Measurements from ENCODE around the gene NXPH4.

The NXPH4 gene

GRCh38 chr12:57215065-57215464, 1.5 kb upstream of the NXPH4 start:
- no peak for TF ChIP-seq CTCF (conservative IDR thresholded peaks at IDR 0.05)
- no peak overlapping the region for H3K27ac ChIP-seq

- no peak overlapping the region; the same call in 1 of the 2 replicates for H3K27ac ChIP-seq
Measured at GRCh38 chr12:57215668-57216013, 953 bp upstream of the NXPH4 start.

DNA sequence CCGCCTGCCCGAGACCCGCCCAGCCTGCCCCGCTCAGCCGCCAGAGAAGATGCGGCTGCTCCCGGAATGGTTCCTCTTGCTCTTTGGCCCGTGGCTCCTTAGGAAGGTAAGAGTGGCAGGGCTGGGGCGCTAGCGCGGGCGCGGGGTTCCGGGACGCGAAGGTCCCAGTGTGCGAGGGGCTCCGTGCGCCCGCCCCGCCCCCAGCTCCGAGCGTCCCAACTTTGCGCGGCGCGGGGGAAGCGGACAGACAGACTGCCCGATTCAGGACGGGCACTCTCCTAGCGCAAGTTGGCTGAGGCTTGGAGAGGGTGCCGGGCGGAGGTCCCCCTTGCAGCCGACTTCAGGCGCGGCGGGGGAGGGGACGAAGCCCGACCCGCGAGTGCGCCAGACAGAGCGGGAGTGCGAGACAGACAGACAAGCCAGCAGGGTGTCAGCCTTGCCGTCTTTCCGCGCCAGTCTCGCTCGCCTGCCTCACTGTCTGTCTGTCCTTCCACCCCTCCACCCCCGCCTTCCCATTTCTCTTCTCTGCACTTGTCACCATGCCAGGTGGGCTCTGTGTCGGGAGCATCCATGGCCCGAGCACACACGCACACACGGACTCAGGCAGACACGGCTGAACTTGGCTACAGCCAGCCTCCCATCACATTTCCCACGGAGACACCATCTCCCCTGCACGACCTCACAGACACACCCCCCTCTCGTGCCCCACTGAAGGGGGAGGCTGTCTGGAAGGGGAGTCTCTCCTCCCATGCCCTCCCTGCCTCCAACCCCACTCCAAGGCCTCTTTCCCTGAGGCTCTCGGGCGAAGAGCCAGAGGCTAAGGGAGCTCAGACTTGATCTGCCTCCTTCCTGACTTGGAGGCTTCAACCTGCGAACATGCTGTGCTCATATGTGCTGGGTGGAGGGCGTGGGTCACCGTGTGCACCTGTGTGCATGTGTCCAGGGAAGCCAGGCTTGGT, 606 bp downstream of the NXPH4 start:
- TF ChIP-seq CTCF (conservative IDR thresholded peaks at IDR 0.05) = 0 out of 2 replicates have a peak, but pooled peaks have one; percentile 0
- peak overlapping the region; percentile 63 for H3K27ac ChIP-seq

More at GRCh38 chr12:57215668-57216013, 953 bp upstream of the NXPH4 start:
- no peak for TF ChIP-seq CTCF (conservative IDR thresholded peaks at IDR 0.05)

DNA sequence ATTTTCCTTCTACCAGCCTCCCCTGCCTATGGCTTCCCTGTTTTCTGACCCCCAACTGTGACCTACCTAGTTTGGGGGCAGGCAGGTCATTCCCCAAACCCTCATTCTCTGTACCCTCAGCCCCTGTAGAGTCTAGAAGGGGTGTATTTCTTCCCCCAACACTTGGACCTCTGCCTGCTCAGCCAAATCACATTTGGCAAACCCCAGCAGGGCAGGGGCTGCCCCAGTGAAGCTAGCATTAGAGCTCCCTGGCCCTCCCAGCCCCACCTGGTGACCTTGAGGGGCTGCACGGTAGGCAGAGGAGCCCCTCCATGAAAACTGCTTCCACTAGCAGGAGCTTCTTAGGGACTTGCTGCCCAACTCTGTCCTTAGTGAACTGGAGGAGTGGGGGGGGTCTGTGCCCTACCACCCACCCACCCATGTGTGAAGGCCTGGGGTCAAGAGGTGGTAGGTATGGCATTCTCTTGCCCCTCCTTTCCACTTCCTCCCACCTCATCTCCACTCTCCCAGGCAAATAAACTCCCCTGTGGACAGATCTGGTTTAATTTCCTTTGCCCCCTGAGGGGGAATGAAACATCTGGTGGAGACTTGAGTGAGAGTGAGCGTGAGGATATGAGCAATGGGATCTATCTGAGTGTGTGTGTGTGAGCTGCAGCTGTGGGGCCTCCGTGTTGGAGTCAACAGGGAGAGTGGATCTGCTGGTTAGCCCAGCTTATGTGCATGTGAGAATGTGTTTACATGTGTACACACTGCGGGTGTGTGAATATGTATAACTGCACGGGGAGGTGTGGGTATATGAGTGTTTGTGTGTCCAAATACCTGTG, 1.6 kb downstream of the NXPH4 start:
- no peak for TF ChIP-seq CTCF (conservative IDR thresholded peaks at IDR 0.05)

DNA sequence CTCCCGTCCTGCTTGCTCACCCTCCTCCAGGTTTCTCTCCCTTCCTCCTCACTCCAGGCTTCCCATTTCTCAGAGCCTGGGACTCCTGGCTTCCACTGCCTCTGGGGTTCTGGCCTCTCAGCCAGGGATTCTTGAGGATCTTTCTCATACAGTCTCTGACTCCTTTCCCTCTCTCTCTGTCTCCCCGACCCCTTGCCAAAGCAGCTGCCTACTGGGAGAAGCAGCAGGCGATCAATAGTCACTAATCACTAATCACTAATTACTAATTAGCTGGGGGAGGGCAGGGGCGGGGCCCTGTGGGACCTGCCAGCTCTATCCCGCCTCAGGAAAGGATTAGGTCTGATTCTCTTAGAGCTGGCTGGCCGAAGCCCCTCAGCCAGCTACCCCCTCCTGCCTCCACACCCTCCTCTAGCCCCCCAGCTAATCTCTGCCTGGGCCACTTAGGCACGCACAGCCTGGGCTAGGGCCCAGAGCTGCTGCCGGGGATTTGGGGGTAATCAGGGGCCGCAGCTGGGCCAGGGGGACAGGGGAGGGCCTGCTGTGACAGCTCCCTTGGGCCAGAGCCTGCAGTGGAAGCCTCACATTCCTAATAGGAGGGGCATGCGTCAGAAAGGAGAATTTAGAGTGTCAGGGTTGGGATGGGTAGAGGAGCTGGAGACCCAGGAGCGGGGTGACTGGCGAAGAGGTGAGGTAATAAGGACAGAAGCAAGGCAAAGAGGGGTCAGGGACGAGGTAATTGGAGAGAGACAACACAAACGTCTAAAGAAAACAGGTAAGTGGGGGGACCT, 2.8 kb downstream of the NXPH4 start:
- peak overlapping the region; percentile 63 for H3K27ac ChIP-seq
- no peak for TF ChIP-seq CTCF (conservative IDR thresholded peaks at IDR 0.05)

More for the DNA sequence above, 1.6 kb downstream of the NXPH4 start:
- H3K27ac ChIP-seq = peak overlapping the region; percentile 63

DNA sequence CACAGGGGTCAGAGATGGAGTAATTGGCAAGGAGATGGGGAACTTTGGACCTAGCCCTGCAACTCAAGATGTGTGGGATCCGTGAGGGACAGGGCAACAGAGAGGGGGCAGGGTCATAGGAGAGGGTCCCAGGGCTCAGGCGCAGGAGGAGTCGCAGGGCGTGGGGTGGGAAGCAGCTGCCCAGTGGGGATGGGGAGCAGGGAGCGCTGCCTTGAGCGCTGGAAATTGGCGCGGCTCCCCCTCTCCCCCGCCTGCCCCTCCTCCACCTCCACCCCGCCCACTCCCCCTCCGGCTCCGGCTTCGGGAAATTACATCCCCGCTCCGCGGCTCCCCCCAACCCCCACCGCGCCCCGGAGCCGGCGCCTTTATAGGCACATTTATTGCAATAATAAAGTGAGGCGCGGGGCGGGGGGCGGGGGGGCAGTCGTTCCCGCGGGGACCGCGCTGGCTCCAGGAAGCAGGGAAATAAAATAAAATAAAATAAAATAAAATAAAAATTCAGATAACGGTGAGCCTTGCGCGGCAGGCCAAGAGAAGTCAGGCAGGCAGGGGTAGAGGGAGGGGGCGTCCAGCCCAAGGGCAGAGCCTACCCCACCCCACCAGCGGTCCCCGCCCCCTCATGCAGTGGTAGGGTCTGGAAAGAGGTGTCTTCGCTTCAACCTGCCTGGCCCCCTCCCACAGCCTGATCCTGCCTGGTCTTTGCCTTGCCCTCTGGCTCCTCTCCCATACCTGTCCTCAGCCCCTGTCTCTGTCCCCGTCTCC, 3.6 kb downstream of the NXPH4 start:
- no peak for TF ChIP-seq CTCF (conservative IDR thresholded peaks at IDR 0.05)
- no peak overlapping the region for H3K27ac ChIP-seq
